HG02884 (cell line): ENCODE measurements around the gene AKAP7.
"Not testable (repeated sequence)": the region's sequence is repeated elsewhere in the genome, so short reads cannot be mapped to it uniquely, and the experiment has no call there.

Source experiments
- ATAC-seq: cut with Tn5 transposase; IDR thresholded peaks from one replicate; pipeline ENCODE4 v1.9.1; 2021; ENCODE audit warnings: mild to moderate bottlenecking, moderate library complexity; ENCODE audit not compliant: unreplicated experiment

Gene AKAP7

GRCh38 chr6:131288214-131288613 is 152.9 kb downstream of the AKAP7 start:
- ATAC-seq: no peak

- no peak for ATAC-seq
Observed at GRCh38 chr6:131290955-131291354, 155.7 kb downstream of the AKAP7 start.

- no peak for ATAC-seq
Observed at GRCh38 chr6:131292145-131292938, 157.1 kb downstream of the AKAP7 start.

- ATAC-seq: no peak
Observed at GRCh38 chr6:131293472-131293911, 158.2 kb downstream of the AKAP7 start.

- ATAC-seq: no peak
Observed at GRCh38 chr6:131295081-131295480, 159.8 kb downstream of the AKAP7 start.

GRCh38 chr6:131300826-131301225 is 165.6 kb downstream of the AKAP7 start:
- not testable (repeated sequence) for ATAC-seq

GRCh38 chr6:131303338-131303930 is 168.2 kb downstream of the AKAP7 start:
- ATAC-seq: no peak

GRCh38 chr6:131305037-131305850 is 170.0 kb downstream of the AKAP7 start:
- ATAC-seq: no peak

- ATAC-seq: no peak
Observed at GRCh38 chr6:131309437-131309836, 174.2 kb downstream of the AKAP7 start.

GRCh38 chr6:131314838-131315237 is 179.6 kb downstream of the AKAP7 start:
- ATAC-seq: no peak

- no peak for ATAC-seq
Observed at GRCh38 chr6:131316654-131317053, 181.4 kb downstream of the AKAP7 start.

- ATAC-seq: no peak
Observed at GRCh38 chr6:131317516-131317915, 182.2 kb downstream of the AKAP7 start.

- ATAC-seq: no peak
Observed at GRCh38 chr6:131321589-131321988, 186.3 kb downstream of the AKAP7 start.

- ATAC-seq: no peak
Observed at GRCh38 chr6:131322125-131322524, 186.9 kb downstream of the AKAP7 start.

GRCh38 chr6:131325669-131326068 is 190.4 kb downstream of the AKAP7 start:
- not testable (repeated sequence) for ATAC-seq

- not testable (repeated sequence) for ATAC-seq
Observed at GRCh38 chr6:131328727-131329126, 193.5 kb downstream of the AKAP7 start.

GRCh38 chr6:131331151-131331550 is 195.9 kb downstream of the AKAP7 start:
- ATAC-seq: no peak

GRCh38 chr6:131331873-131332781 is 196.9 kb downstream of the AKAP7 start:
- no peak for ATAC-seq
